ENCODE data around the gene ZG16. TPM values are rescaled to one million over a fixed set of nuclear protein-coding genes. Genes with fewer than 3 reads are reported as not detected.
"Not testable (repeated sequence)": the region's sequence is repeated elsewhere in the genome, so short reads cannot be mapped to it uniquely, and the experiment has no call there.

ZG16 gene
- total and polyA plus RNA-seq, 7 experiments from 2014 or later = not detected

DNA sequence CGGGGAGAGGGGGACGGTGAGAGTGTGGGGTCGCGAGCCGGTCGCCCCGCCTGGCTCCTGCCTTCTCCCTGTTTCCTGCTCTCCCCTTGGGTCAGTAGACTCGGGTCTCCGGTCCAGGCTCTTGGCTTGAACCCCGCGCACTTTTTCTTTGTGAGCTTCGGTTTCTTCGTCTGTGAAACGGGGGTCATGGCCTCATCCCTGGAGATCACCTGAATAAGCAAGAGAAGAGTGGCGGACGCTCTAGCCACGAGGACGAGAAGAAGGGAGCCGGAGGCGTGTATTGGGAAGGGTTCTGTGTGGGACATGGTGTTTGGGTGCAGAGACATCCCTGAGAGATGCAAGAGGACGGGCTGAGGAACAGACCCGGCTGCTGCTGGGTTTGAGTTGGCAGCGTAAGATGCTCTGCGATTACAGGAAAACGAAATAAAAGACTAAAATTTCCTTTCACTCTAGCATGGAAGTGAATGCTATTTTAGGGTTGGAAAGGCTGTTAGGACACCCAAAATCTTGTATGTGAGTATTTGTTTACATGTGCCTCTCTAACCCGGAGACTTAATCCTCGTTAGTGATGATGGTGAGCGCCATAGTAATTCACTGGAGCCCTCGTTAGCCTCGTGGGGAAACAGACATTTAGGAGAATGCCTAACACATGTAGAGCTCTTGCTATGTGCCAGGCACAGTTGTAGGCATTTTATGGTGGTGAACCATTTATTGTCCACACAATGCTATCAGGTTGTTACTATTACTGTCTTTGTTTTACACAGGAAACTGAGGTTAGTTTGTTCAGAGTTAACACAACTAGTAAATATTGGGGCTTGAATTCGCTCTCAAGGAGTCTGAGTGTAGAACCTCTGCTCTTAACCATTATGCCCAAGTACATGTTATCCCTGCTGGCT, 13.1 kb downstream of the ZG16 start:
- peaks cover 0 to 3% (median 0%) of the 10 kb centered on the region in 11 donors for H3K9me3 Mint-ChIP-seq
- peaks cover 0 to 4% (median 0%) of the 10 kb centered on the region in 3 experiments for H3K36me3 ChIP-seq (ENCODE audit: control insufficient read depth in 2 of 3, insufficient read depth in 3 of 3, low read length in 3 of 3)
- intact Hi-C loops (cut with micrococcal nuclease) = loop anchor here (1.0 to 2.0 kb wide), 15 partner anchors 14 to 205 kb away; partner anchors contain the start of genes CDIPT (in 2 of the 2), PAGR1 (in 2 of the 2), INO80E (in 1 of the 2) and MVP (in 1 of the 2)
- CTCF ChIA-PET = interaction anchor here (0.6 to 4.2 kb wide), 13 partner anchors 13 to 93 kb away, joined by 3 to 40 read pairs (median 6); partner anchors contain the start of gene MVP
- H3K4me1 Mint-ChIP-seq = peaks cover 23 to 55% (median 42%) of the 10 kb centered on the region in 7 donors
- H3K4me1 ChIP-seq (ENCODE audit: control insufficient read depth in 2 of 2, insufficient read depth in 2 of 2, low read length in 2 of 2) = peaks cover 17 to 29% of the 10 kb centered on the region in 2 donors
- ATAC-seq = no peak
- H3K9me3 ChIP-seq (ENCODE audit: control insufficient read depth in 2 of 3, low read length in 3 of 3) = no peaks in the 10 kb centered on the region
- peak overlapping the region; percentile 93 to 99 (median 99) for H3K27ac Mint-ChIP-seq
- POLR2A ChIA-PET = interaction anchor here (0.7 to 8.8 kb wide), 26 partner anchors 11 to 393 kb away, joined by 3 to 158 read pairs (median 10); partner anchors contain the start of genes C16orf54, HIRIP3, INO80E and MAZ
- peak overlapping the region; percentile 88 for H3K27ac ChIP-seq (ENCODE audit: low read depth, low read length)
- DNase-seq = peak in 1 of 9 donors; percentile 18
- peaks cover 0 to 2% (median 0%) of the 10 kb centered on the region in 5 donors for H3K27me3 Mint-ChIP-seq
- peak overlapping the region; percentile 92 to 100 (median 98) for H3K4me3 Mint-ChIP-seq
- H3K27me3 ChIP-seq (ENCODE audit: control insufficient read depth in 2 of 2, insufficient read depth in 2 of 2, low read length in 2 of 2) = no peaks in the 10 kb centered on the region
- H3K4me3 ChIP-seq (ENCODE audit: low read length) = peak overlapping the region; percentile 83
- peaks cover 0 to 18% (median 4%) of the 10 kb centered on the region in 5 donors for H3K36me3 Mint-ChIP-seq

DNA sequence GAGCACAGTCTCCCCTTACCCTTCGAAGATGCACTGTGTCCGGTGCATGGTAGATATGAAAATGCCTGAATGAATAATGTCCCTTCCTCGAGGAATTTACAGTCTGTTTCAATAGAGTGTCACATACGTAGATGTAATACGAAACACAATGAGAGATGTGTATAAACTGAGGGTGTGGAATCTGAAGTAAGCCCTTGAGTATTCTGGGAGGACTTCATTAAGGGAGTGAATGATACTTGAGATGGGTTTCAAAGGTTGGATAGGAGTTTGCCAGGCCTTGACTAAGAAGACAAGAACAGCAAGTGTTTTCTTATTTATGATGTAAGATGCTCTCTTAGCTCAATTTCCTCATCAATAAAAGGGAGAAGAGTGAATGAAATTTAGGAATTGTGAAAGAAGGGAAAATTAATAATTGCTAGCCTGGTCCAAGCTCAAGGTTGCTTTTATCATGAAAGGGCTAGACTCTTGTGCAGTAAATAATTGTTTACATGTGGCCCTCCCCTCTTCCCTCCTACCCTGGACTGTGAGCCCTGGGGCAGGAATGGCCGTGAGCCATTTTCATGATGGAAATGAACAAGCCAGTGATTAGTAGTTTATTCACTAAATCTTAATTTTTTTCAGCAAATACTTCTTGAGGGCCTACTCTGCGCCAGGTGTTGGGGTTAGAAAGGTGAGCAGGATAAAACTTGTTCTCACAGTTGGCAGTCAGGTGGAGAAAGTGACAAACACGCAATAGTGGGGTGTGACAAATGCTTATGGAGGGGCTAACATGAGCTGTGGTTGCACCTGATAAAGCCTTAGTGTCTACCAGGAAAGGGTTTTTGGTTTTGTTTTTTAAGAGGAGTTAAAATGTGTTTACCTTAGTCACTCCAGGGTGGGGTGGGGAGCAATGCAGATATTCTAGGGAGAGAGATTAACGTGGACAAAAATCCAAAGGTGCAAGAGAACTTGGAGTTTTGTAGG, 14.1 kb downstream of the ZG16 start:
- Mint-ChIP-seq H3K27ac (peak overlapping the region; percentile 93 to 99 (median 99)), H3K9me3 (no peaks in the 10 kb centered on the region), H3K27me3 (peaks cover 0 to 2% (median 0%) of the 10 kb centered on the region in 5 donors), H3K4me3 (peak overlapping the region; percentile 92 to 100 (median 98)), H3K36me3 (peaks cover 0 to 23% (median 7%) of the 10 kb centered on the region in 5 donors), H3K4me1 (peaks cover 23 to 55% (median 45%) of the 10 kb centered on the region in 7 donors)
- Histone ChIP-seq H3K36me3 (ENCODE audit: control insufficient read depth in 2 of 3, insufficient read depth in 3 of 3, low read length in 3 of 3) (peaks cover 0 to 10% (median 0%) of the 10 kb centered on the region in 3 experiments), H3K4me3 (ENCODE audit: low read length) (peak overlapping the region; percentile 83), H3K27me3 (ENCODE audit: control insufficient read depth in 2 of 2, insufficient read depth in 2 of 2, low read length in 2 of 2) (no peaks in the 10 kb centered on the region), H3K4me1 (ENCODE audit: control insufficient read depth in 2 of 2, insufficient read depth in 2 of 2, low read length in 2 of 2) (peaks cover 17 to 29% of the 10 kb centered on the region in 2 donors), H3K9me3 (ENCODE audit: control insufficient read depth in 2 of 3, low read length in 3 of 3) (no peaks in the 10 kb centered on the region), H3K27ac (ENCODE audit: low read depth, low read length) (peak overlapping the region; percentile 88)
- ChIA-PET CTCF (interaction anchor here (0.6 to 4.2 kb wide), 2 partner anchors 12 to 25 kb away, joined by 4 to 28 read pairs; no protein-coding TSS in a partner anchor), POLR2A (interaction anchor here (0.6 to 8.8 kb wide), 11 partner anchors 10 to 182 kb away, joined by 3 to 158 read pairs (median 16); partner anchors contain the start of genes MAZ, PRRT2 and TAOK2)
- DNase-seq (no peak), ATAC-seq (no peak)
- intact Hi-C loops (cut with micrococcal nuclease) = loop anchor here (2.0 kb wide), 4 partner anchors 53 to 81 kb away; no protein-coding TSS in a partner anchor

DNA sequence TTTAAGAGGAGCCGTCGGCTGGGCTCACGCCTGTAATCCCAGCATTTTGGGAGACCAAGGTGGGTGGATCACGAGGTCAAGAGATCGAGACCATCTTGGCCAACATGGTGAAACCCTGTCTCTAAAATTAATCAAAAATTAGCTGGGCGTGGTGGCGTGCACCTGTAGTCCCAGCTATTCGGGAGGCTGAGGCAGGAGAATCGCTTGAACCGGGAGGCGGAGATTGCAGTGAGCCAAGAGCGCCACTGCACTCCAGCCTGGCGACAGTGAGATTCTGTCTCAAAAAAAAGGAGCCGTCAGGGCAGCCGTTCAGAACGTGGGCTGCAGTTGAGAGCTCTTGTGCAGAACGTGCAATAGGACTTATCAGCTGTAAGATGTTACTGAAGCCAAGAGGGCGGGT, 15.1 kb downstream of the ZG16 start:
- Mint-ChIP-seq H3K4me3 (peak overlapping the region in 4 of 10 donors; percentile 43 to 100 (median 82)), H3K36me3 (peaks cover 5 to 29% (median 14%) of the 10 kb centered on the region in 5 donors), H3K4me1 (peaks cover 26 to 55% (median 45%) of the 10 kb centered on the region in 7 donors), H3K27ac (peak overlapping the region in 2 of 9 donors; percentile 11 to 74)
- H3K27me3 ChIP-seq (ENCODE audit: control insufficient read depth in 2 of 2, insufficient read depth in 2 of 2, low read length in 2 of 2); DNase-seq; H3K27me3 Mint-ChIP-seq; intact Hi-C loops (cut with micrococcal nuclease); H3K4me3 ChIP-seq (ENCODE audit: low read length); H3K9me3 ChIP-seq (ENCODE audit: control insufficient read depth in 2 of 3, low read length in 3 of 3); ATAC-seq; H3K27ac ChIP-seq (ENCODE audit: low read depth, low read length); H3K9me3 Mint-ChIP-seq: not testable (repeated sequence)
- POLR2A ChIA-PET = interaction anchor here (0.6 to 8.8 kb wide), 8 partner anchors 9 to 92 kb away, joined by 3 to 158 read pairs (median 5); partner anchors contain the start of gene MAZ
- H3K4me1 ChIP-seq (ENCODE audit: control insufficient read depth in 2 of 2, insufficient read depth in 2 of 2, low read length in 2 of 2) = peaks cover 17 to 29% of the 10 kb centered on the region in 2 donors
- H3K36me3 ChIP-seq (ENCODE audit: control insufficient read depth in 2 of 3, insufficient read depth in 3 of 3, low read length in 3 of 3) = peaks cover 0 to 20% (median 2%) of the 10 kb centered on the region in 3 experiments
- CTCF ChIA-PET = interaction anchor here (0.7 kb wide), 1 partner anchor 15 kb away, joined by 3 read pairs; no protein-coding TSS in a partner anchor

DNA sequence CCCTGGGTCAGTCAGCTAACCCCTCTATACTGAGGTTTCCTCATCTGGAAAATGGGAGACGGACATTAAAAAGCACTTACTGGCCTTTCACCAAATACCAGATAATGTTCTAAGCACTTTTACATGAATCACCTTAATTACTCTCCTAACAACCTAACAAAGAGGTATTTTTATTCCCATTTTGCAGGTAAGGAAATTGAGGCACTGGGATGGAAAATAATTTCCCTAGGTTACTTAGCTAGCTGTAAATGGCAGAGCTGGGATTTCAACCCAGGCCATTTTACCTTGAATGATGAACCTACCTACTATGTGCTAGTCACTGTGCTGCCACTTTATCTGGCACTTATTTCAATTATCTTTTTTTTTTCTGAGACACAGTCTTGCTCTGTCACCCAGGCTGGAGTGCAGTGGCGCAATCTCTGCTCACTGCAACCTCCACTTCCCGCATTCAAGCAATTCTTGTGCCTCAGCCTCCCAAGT, 16.2 kb downstream of the ZG16 start:
- Mint-ChIP-seq H3K36me3 (peaks cover 5 to 34% (median 18%) of the 10 kb centered on the region in 5 donors), H3K9me3 (no peaks in the 10 kb centered on the region), H3K27ac (peak overlapping the region in 1 of 9 donors; percentile 37), H3K4me1 (peaks cover 28 to 50% (median 42%) of the 10 kb centered on the region in 7 donors), H3K4me3 (no peak overlapping the region), H3K27me3 (peaks cover 0 to 2% (median 0%) of the 10 kb centered on the region in 5 donors)
- no peak overlapping the region for H3K4me3 ChIP-seq (ENCODE audit: low read length)
- intact Hi-C loops (cut with micrococcal nuclease) = no loop called here
- H3K27ac ChIP-seq (ENCODE audit: low read depth, low read length) = no peak overlapping the region
- POLR2A ChIA-PET = interaction anchor here (0.8 to 8.8 kb wide), 7 partner anchors 8 to 93 kb away, joined by 3 to 158 read pairs (median 5); partner anchors contain the start of gene MAZ
- H3K36me3 ChIP-seq (ENCODE audit: control insufficient read depth in 2 of 3, insufficient read depth in 3 of 3, low read length in 3 of 3) = peaks cover 6 to 31% (median 12%) of the 10 kb centered on the region in 3 experiments
- ATAC-seq (no peak), DNase-seq (no peak)
- CTCF ChIA-PET = interaction anchor here (0.6 to 1.7 kb wide), 3 partner anchors 23 to 134 kb away, joined by 3 to 4 read pairs (median 4); no protein-coding TSS in a partner anchor
- no peaks in the 10 kb centered on the region for H3K27me3 ChIP-seq (ENCODE audit: control insufficient read depth in 2 of 2, insufficient read depth in 2 of 2, low read length in 2 of 2)
- no peaks in the 10 kb centered on the region for H3K9me3 ChIP-seq (ENCODE audit: control insufficient read depth in 2 of 3, low read length in 3 of 3)
- peaks cover 17 to 29% of the 10 kb centered on the region in 2 donors for H3K4me1 ChIP-seq (ENCODE audit: control insufficient read depth in 2 of 2, insufficient read depth in 2 of 2, low read length in 2 of 2)

DNA sequence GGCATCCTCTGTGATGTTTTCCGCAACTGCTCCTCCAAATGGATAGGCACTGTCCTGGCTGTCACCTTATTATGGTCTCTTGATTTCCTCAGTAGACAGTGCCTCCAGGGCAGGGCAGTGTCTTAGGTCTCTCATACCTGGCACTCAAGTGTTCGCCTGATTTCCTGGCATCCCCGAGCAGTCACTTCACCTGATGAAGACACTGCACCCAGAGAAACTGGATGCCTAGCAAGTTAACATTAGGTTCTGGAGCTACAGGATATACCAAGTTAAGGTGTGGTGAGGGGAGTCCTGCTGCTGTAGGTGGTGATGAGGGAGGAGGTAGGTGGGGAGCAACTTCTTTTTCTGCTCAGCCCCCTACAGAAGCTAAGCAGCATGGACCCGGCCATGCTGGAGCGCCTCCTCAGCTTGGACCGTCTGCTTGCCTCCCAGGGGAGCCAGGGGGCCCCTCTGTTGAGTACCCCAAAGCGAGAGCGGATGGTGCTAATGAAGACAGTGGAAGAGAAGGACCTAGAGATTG, 24.4 kb downstream of the ZG16 start:
- Mint-ChIP-seq H3K4me3 (peak overlapping the region in 3 of 10 donors; percentile 21 to 61 (median 40)), H3K9me3 (peaks cover 0 to 1% (median 0%) of the 10 kb centered on the region in 11 donors), H3K4me1 (peaks cover 15 to 24% (median 19%) of the 10 kb centered on the region in 7 donors), H3K36me3 (peaks cover 5 to 38% (median 19%) of the 10 kb centered on the region in 5 donors), H3K27me3 (no peaks in the 10 kb centered on the region), H3K27ac (peak overlapping the region in 6 of 9 donors; percentile 64 to 99 (median 92))
- Histone ChIP-seq H3K27ac (ENCODE audit: low read depth, low read length) (peak overlapping the region; percentile 15), H3K4me3 (ENCODE audit: low read length) (no peak overlapping the region), H3K27me3 (ENCODE audit: control insufficient read depth in 2 of 2, insufficient read depth in 2 of 2, low read length in 2 of 2) (no peaks in the 10 kb centered on the region), H3K36me3 (ENCODE audit: control insufficient read depth in 2 of 3, insufficient read depth in 3 of 3, low read length in 3 of 3) (peaks cover 12 to 49% (median 25%) of the 10 kb centered on the region in 3 experiments), H3K9me3 (ENCODE audit: control insufficient read depth in 2 of 3, low read length in 3 of 3) (no peaks in the 10 kb centered on the region), H3K4me1 (ENCODE audit: control insufficient read depth in 2 of 2, insufficient read depth in 2 of 2, low read length in 2 of 2) (peaks cover 12% of the 10 kb centered on the region in 2 donors)
- ATAC-seq (no peak), DNase-seq (no peak)
- ChIA-PET POLR2A (interaction anchor here (0.6 to 6.3 kb wide), 10 partner anchors 10 to 96 kb away, joined by 3 to 158 read pairs (median 4); partner anchors contain the start of genes C16orf54, KIF22 and PAGR1), CTCF (interaction anchor here (3.7 kb wide), 1 partner anchor 101 kb away, joined by 18 read pairs; no protein-coding TSS in a partner anchor)
- intact Hi-C loops (cut with micrococcal nuclease) = loop anchor here in 1 of 2 donors (10.0 kb wide), 2 partner anchors 208 to 612 kb away; no protein-coding TSS in a partner anchor

Data from naive thymus-derived CD4-positive, alpha-beta T cell (primary cell).